Vagina (tissue), 2 donors: ENCODE measurements around the gene PSPH.

Experiments used
- CTCF ChIP-seq, 3 experiments: fragments of 450-650 bp in 2 of 3; fragments of 200-600 bp in 1 of 3; sonication (generic) in 1 of 3; IDR thresholded peaks; one replicate each; pipeline ENCODE4 v1.5.1; 2017 to 2019; ENCODE audit warnings: antibody characterized with exemption in 3 of 3, mild to moderate bottlenecking in 2 of 3, moderate library complexity in 2 of 3
- POLR2AphosphoS5 ChIP-seq, 2 donors: sonication (generic); formaldehyde crosslinking; IDR thresholded peaks; one replicate each; pipeline ENCODE4 v1.9.0; 2017; ENCODE audit warnings: antibody characterized with exemption in 2 of 2, mild to moderate bottlenecking in 2 of 2, low read depth in 1 of 2; ENCODE audit not compliant: insufficient read depth in 1 of 2

- TF ChIP-seq CTCF (IDR thresholded peaks at IDR 0.05) (no peak), POLR2AphosphoS5 (IDR thresholded peaks at IDR 0.05; ENCODE audit: insufficient read depth in 1 of 2, low read depth in 1 of 2) (no peak)
Observed at GRCh38 chr7:55980266-55980665, 71.0 kb downstream of the PSPH start.
